HEK293 (cell line): ENCODE results near the gene NOLC1.

Experiments
- FEZF1 ChIP-seq: fragments of 450-650 bp; formaldehyde crosslinking; IDR thresholded peaks from 2 replicates; pipeline ENCODE4 v1.5.1; 2016; ENCODE audit warnings: missing biosample characterization, missing genetic modification characterization
- GFI1B ChIP-seq: fragments of 450-650 bp; formaldehyde crosslinking; IDR thresholded peaks from 2 replicates; pipeline ENCODE4 v1.5.1; 2016; ENCODE audit warnings: missing biosample characterization, missing genetic modification characterization
- GLIS1 ChIP-seq: fragments of 450-650 bp; formaldehyde crosslinking; IDR thresholded peaks from 2 replicates; pipeline ENCODE4 v1.5.1; 2016; ENCODE audit warnings: missing biosample characterization, missing genetic modification characterization
- HOXA7 ChIP-seq: sonication (generic); formaldehyde crosslinking; IDR thresholded peaks from 2 replicates; pipeline ENCODE4 v1.8.1; 2022; ENCODE audit warnings: missing genetic modification reagents, borderline replicate concordance
- KLF8 ChIP-seq: fragments of 450-650 bp; formaldehyde crosslinking; IDR thresholded peaks from 2 replicates; pipeline ENCODE4 v1.5.1; 2016; ENCODE audit warnings: missing biosample characterization, missing genetic modification characterization
- MYNN ChIP-seq: fragments of 450-650 bp; formaldehyde crosslinking; IDR thresholded peaks from 2 replicates; pipeline ENCODE4 v1.5.1; 2016; ENCODE audit warnings: missing biosample characterization, missing genetic modification characterization, borderline replicate concordance
- OSR2 ChIP-seq: fragments of 450-650 bp; formaldehyde crosslinking; IDR thresholded peaks from 2 replicates; pipeline ENCODE4 v1.5.1; 2016; ENCODE audit warnings: missing biosample characterization, missing genetic modification characterization
- PRDM6 ChIP-seq: fragments of 450-650 bp; formaldehyde crosslinking; IDR thresholded peaks from 2 replicates; pipeline ENCODE4 v1.5.1; 2017; ENCODE audit warnings: missing biosample characterization, missing genetic modification characterization
- SP2 ChIP-seq: fragments of 450-650 bp; formaldehyde crosslinking; IDR thresholded peaks from 2 replicates; pipeline ENCODE4 v1.5.1; 2016; ENCODE audit warnings: missing biosample characterization, missing genetic modification characterization
- ZBTB11 ChIP-seq: fragments of 450-650 bp; formaldehyde crosslinking; conservative IDR thresholded peaks from 2 replicates; pipeline ENCODE4 v1.5.1; 2016; ENCODE audit warnings: low read depth, missing biosample characterization, missing genetic modification characterization
- ZBTB17 ChIP-seq: fragments of 450-650 bp; formaldehyde crosslinking; IDR thresholded peaks from 2 replicates; pipeline ENCODE4 v1.5.1; 2016; ENCODE audit warnings: missing biosample characterization, missing genetic modification characterization
- ZBTB7A ChIP-seq: fragments of 450-650 bp; formaldehyde crosslinking; IDR thresholded peaks from 2 replicates; pipeline ENCODE4 v1.5.1; 2016; ENCODE audit warnings: low read depth, missing biosample characterization, missing genetic modification characterization
- ZFP3 ChIP-seq: fragments of 450-650 bp; formaldehyde crosslinking; IDR thresholded peaks from 2 replicates; pipeline ENCODE4 v1.5.1; 2016; ENCODE audit warnings: low read depth, missing biosample characterization, missing genetic modification characterization
- ZIC2 ChIP-seq: fragments of 450-650 bp; formaldehyde crosslinking; IDR thresholded peaks from 2 replicates; pipeline ENCODE4 v1.5.1; 2016; ENCODE audit warnings: missing biosample characterization, missing genetic modification characterization
- ZNF10 ChIP-seq: fragments of 450-650 bp; formaldehyde crosslinking; IDR thresholded peaks from 2 replicates; pipeline ENCODE4 v1.5.1; 2017; ENCODE audit warnings: missing biosample characterization, missing genetic modification characterization
- ZNF132 ChIP-seq: fragments of 450-650 bp; formaldehyde crosslinking; IDR thresholded peaks from 2 replicates; pipeline ENCODE4 v1.5.1; 2017; ENCODE audit warnings: missing biosample characterization, missing genetic modification characterization, borderline replicate concordance
- ZNF138 ChIP-seq: fragments of 450-650 bp; formaldehyde crosslinking; IDR thresholded peaks from 2 replicates; pipeline ENCODE4 v1.5.1; 2016; ENCODE audit warnings: missing biosample characterization, missing genetic modification characterization, borderline replicate concordance
- ZNF16 ChIP-seq: fragments of 450-650 bp; formaldehyde crosslinking; IDR thresholded peaks from 2 replicates; pipeline ENCODE4 v1.5.1; 2016; ENCODE audit warnings: low read depth, missing biosample characterization, missing genetic modification characterization
- ZNF335 ChIP-seq: fragments of 450-650 bp; formaldehyde crosslinking; conservative IDR thresholded peaks from 2 replicates; pipeline ENCODE4 v1.5.1; 2016; ENCODE audit warnings: missing biosample characterization, missing genetic modification characterization
- ZNF350 ChIP-seq: fragments of 450-650 bp; formaldehyde crosslinking; IDR thresholded peaks from 2 replicates; pipeline ENCODE4 v1.5.0; 2017; ENCODE audit warnings: missing biosample characterization, mild to moderate bottlenecking, missing genetic modification characterization
- ZNF37A ChIP-seq: fragments of 450-650 bp; IDR thresholded peaks from 2 replicates; pipeline ENCODE4 v1.5.1; 2018; ENCODE audit warnings: missing biosample characterization, missing genetic modification characterization
- ZNF416 ChIP-seq: fragments of 450-650 bp; formaldehyde crosslinking; IDR thresholded peaks from 2 replicates; pipeline ENCODE4 v1.5.1; 2016; ENCODE audit warnings: missing biosample characterization, missing genetic modification characterization
- ZNF433 ChIP-seq: fragments of 450-650 bp; formaldehyde crosslinking; IDR thresholded peaks from 2 replicates; pipeline ENCODE4 v1.5.1; 2016; ENCODE audit warnings: missing biosample characterization, missing genetic modification characterization, low read depth
- ZNF623 ChIP-seq: fragments of 450-650 bp; formaldehyde crosslinking; IDR thresholded peaks from 2 replicates; pipeline ENCODE4 v1.5.1; 2016; ENCODE audit warnings: missing biosample characterization, missing genetic modification characterization
- ZNF747 ChIP-seq: fragments of 450-650 bp; formaldehyde crosslinking; IDR thresholded peaks from 2 replicates; pipeline ENCODE4 v1.5.1; 2016; ENCODE audit warnings: missing biosample characterization, missing genetic modification characterization
- ZNF768 ChIP-seq: fragments of 450-650 bp; formaldehyde crosslinking; IDR thresholded peaks from 2 replicates; pipeline ENCODE4 v1.5.1; 2018; ENCODE audit warnings: missing biosample characterization, mild to moderate bottlenecking, missing genetic modification characterization
- ZNF785 ChIP-seq: fragments of 450-650 bp; formaldehyde crosslinking; IDR thresholded peaks from 2 replicates; pipeline ENCODE4 v1.5.1; 2016; ENCODE audit warnings: missing biosample characterization, missing genetic modification characterization
- ZNF792 ChIP-seq: fragments of 450-650 bp; formaldehyde crosslinking; IDR thresholded peaks from 2 replicates; pipeline ENCODE4 v1.5.1; 2016; ENCODE audit warnings: missing biosample characterization, missing genetic modification characterization
- ZNF837 ChIP-seq: fragments of 450-650 bp; formaldehyde crosslinking; IDR thresholded peaks from 2 replicates; pipeline ENCODE4 v1.5.1; 2016; ENCODE audit warnings: missing biosample characterization, missing genetic modification characterization
- ZNF843 ChIP-seq: fragments of 450-650 bp; formaldehyde crosslinking; IDR thresholded peaks from 2 replicates; pipeline ENCODE4 v1.5.1; 2016; ENCODE audit warnings: missing biosample characterization, missing genetic modification characterization
- ZXDB ChIP-seq: fragments of 450-650 bp; formaldehyde crosslinking; IDR thresholded peaks from 2 replicates; pipeline ENCODE4 v1.5.1; 2016; ENCODE audit warnings: missing biosample characterization, missing genetic modification characterization
- TF ChIP-seq, protein P1 (sequence below): fragments of 450-650 bp; formaldehyde crosslinking; optimal IDR thresholded peaks from 2 replicates; pipeline ENCODE3; 2016; ENCODE audit warnings: missing biosample characterization, mild to moderate bottlenecking, missing genetic modification characterization
- TF ChIP-seq, protein P2 (sequence below): fragments of 450-650 bp; formaldehyde crosslinking; IDR thresholded peaks from 2 replicates; pipeline ENCODE4 v1.5.1; 2016; ENCODE audit warnings: missing biosample characterization, missing genetic modification characterization
- TF ChIP-seq, protein P3 (sequence below): fragments of 450-650 bp; formaldehyde crosslinking; IDR thresholded peaks from 2 replicates; pipeline ENCODE4 v1.5.1; 2016; ENCODE audit warnings: missing biosample characterization, missing genetic modification characterization

Gene NOLC1

DNA sequence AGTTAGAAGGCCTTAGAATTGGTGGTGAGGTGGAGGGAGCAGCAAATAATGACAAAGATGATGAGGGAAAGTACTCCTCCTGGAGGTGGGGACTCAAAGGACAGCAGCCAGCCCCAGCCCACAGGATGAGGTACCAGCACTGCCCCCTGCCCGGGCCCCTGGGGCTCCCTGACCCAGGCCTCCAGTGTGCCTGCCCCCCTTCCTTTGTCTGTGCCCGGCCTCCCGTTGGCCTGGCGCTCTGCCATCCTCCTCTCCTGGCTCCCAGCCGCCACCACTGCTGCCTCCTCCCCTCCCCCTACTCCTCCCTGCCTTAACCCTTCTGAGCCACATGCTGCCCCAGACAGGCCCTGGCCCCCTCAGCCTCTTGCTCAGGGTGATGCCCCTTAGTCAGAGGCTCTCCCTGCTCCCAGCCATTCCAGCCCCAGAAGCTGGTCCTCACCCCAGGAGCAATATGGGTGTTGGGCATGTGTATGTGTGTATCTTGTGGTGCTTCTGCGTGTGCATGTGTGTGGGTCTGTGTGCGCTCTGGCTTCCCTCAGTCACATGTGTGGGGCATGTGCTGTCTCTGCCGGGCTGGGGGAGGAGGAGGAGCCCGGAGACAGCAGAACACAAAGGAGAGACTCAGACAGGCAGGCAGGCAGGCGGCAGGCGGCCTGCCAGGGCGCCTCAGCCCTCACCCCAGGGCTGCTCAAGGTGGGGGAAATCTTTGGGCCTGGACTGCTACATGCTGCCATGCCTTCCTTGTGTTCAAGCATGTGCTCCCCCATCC lies 34.6 kb upstream of the NOLC1 start (continued):
- TF ChIP-seq ZBTB11 (tag by site-specific recombination): no peak
- TF ChIP-seq ZNF350: no peak
- no peak for TF ChIP-seq ZNF138 (tag by site-specific recombination)
- TF ChIP-seq ZNF16 (tag by site-specific recombination): no peak
- no peak for TF ChIP-seq ZNF433
- TF ChIP-seq ZNF10 (tag by site-specific recombination): no peak; the same call in 1 of the 2 replicates
- TF ChIP-seq ZNF768 (tag by site-specific recombination): no peak
- no peak for TF ChIP-seq MYNN (tag by site-specific recombination)
- TF ChIP-seq ZNF785 (tag by site-specific recombination): 0 out of 2 replicates have a peak, but pooled peaks have one; percentile 44
- TF ChIP-seq, protein P1, sequence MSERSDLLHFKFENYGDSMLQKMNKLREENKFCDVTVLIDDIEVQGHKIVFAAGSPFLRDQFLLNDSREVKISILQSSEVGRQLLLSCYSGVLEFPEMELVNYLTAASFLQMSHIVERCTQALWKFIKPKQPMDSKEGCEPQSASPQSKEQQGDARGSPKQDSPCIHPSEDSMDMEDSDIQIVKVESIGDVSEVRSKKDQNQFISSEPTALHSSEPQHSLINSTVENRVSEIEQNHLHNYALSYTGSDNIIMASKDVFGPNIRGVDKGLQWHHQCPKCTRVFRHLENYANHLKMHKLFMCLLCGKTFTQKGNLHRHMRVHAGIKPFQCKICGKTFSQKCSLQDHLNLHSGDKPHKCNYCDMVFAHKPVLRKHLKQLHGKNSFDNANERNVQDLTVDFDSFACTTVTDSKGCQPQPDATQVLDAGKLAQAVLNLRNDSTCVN (tag by site-specific recombination): peak; percentile 40
- TF ChIP-seq, protein P2, sequence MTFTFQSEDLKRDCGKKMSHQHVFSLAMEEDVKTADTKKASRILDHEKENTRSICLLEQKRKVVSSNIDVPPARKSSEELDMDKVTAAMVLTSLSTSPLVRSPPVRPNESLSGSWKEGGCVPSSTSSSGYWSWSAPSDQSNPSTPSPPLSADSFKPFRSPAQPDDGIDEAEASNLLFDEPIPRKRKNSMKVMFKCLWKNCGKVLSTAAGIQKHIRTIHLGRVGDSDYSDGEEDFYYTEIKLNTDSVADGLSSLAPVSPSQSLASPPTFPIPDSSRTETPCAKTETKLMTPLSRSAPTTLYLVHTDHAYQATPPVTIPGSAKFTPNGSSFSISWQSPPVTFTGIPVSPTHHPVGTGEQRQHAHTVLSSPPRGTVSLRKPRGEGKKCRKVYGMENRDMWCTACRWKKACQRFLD (tag by site-specific recombination): no peak
- no peak for TF ChIP-seq HOXA7
- TF ChIP-seq ZNF132 (tag by site-specific recombination): no peak
- no peak for TF ChIP-seq PRDM6 (tag by site-specific recombination)
- TF ChIP-seq ZNF623: no peak
- TF ChIP-seq, protein P3, sequence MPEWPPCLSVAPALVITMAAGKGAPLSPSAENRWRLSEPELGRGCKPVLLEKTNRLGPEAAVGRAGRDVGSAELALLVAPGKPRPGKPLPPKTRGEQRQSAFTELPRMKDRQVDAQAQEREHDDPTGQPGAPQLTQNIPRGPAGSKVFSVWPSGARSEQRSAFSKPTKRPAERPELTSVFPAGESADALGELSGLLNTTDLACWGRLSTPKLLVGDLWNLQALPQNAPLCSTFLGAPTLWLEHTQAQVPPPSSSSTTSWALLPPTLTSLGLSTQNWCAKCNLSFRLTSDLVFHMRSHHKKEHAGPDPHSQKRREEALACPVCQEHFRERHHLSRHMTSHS (tag by site-specific recombination): no peak; the same call in 1 of the 2 replicates
- TF ChIP-seq ZXDB (tag by site-specific recombination): peak; percentile 92
- no peak for TF ChIP-seq ZNF37A
- peak; percentile 76 for TF ChIP-seq OSR2
- TF ChIP-seq SP2 (tag by site-specific recombination): peak; percentile 79
- peak; percentile 100 for TF ChIP-seq GLIS1
- TF ChIP-seq ZNF843 (tag by site-specific recombination): peak; percentile 81
- no peak for TF ChIP-seq ZFP3 (tag by site-specific recombination)
- peak; percentile 93 for TF ChIP-seq ZNF335 (tag by site-specific recombination)
- TF ChIP-seq ZNF747: no peak
- no peak for TF ChIP-seq ZNF837 (tag by site-specific recombination)
- TF ChIP-seq ZIC2 (tag by site-specific recombination): peak; percentile 99
- TF ChIP-seq ZBTB17 (tag by site-specific recombination): peak; percentile 100
- TF ChIP-seq ZBTB7A: 0 out of 2 replicates have a peak, but pooled peaks have one; percentile 58
- no peak for TF ChIP-seq GFI1B
- peak; percentile 57; the same call in 1 of the 2 replicates for TF ChIP-seq KLF8 (tag by site-specific recombination)
- no peak for TF ChIP-seq ZNF792
- TF ChIP-seq FEZF1 (tag by site-specific recombination): peak; percentile 74
- no peak for TF ChIP-seq ZNF416 (tag by site-specific recombination)
